ENCODE measurements around the gene ATP4B.

Gene ATP4B

GRCh38 chr13:113657851-113658741, at the start of gene ATP4B:
ATP4B (minus strand) TSS chr13:113658198; CDS start chr13:113658144, 54 bp downstream.
- DNase-seq (ENCODE audit: low read depth), result no peak

- DNase-seq (ENCODE audit: low read depth), result no peak
These were observed 14.1 kb upstream of the ATP4B start for GRCh38 chr13:113672002-113672651.

- DNase-seq (ENCODE audit: low read depth), result no peak
These were observed 13.3 kb upstream of the ATP4B start for GRCh38 chr13:113671066-113672001.

- no peak for DNase-seq (ENCODE audit: low read depth)
These were observed 12.5 kb upstream of the ATP4B start for GRCh38 chr13:113670541-113670940.

DNA sequence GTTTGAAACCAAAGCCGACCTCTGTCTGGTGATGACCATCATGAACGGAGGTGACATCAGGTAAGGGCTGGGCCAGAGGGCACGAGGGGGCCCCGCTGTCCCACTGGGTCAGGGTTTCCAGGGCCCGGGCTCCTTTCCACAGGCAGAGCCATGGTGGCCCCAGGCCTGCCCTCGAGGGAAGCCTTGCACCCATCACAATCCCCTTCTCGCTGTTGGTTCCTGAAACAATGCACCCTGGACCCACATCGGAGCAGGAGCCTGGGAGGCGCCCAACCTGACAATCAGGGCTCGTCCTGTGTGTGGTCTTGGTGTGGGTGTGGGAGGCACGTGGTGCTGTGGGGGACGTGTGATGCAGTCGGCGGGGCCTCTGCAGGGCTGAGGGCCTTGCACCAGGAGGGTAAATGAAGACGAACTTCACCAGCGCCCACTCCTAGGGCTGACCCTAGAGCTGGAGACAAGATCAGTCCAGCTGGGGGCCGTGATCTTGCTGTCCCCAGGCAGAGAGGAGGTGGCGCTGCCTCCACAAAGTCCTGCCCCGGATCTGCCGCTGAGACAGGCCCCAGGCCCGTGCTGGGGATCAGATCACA, 11.8 kb upstream of the ATP4B start:
- DNase-seq (ENCODE audit: low read depth), result no peak

DNA sequence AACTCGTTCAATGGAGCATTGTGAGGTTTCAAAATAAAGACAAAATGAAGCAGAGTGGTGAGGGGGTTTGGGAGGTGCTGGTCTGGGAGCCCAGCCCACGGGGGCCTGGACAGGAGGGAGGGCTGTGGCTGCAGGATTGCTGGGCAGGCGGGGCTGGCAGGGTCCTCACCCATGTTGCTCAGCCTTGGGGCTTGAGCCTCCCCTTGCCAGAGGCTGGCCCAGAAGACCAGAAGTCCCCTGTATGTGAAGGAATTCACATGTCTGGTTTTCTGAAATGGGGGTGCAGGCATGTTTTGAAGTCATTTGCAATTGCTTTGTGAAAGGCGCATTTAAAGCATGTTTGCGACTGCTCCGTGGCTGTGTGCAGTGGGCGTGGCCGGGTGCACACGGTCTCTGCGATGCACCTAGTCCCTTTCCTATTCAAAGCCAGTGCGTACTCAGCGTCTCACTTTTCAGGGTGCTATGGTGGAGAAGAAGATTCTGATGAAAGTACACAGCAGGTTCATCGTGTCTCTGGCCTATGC, 11.3 kb upstream of the ATP4B start:
- DNase-seq (ENCODE audit: low read depth), result no peak

DNA sequence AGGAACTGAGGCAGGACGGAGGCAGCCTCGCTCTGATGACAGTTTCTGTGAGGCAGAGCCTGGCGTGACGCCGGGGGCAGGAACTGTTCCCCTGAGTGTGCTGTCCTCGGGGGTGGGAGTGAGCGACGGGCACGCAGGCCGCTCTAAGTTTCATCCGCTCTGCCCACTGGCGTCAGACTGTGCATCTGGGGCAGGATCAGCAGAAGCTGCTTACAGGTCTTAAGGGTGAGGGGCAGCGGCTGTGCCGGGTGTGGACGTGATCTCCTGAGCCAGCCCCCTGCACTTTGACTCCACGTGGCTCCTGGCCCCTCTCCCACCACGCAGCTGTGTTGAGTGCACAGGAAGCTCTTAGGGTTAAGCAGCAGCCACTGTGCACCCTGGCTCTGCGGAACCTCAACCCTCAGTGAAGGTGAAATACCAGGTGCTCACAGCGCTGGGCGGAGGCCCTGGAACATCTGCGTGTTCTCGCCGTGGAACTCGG, 10.5 kb upstream of the ATP4B start:
- DNase-seq (ENCODE audit: low read depth), result no peak

GRCh38 chr13:113667771-113668490, 9.9 kb upstream of the ATP4B start:
- DNase-seq (ENCODE audit: low read depth), result no peak

GRCh38 chr13:113666951-113667701, 9.1 kb upstream of the ATP4B start, which contains the start of gene GRK1:
GRK1 (plus strand) TSS chr13:113667219; CDS start chr13:113667387, 168 bp downstream.
- no peak for DNase-seq (ENCODE audit: low read depth)

- DNase-seq (ENCODE audit: low read depth), result no peak
These were observed 8.3 kb upstream of the ATP4B start for GRCh38 chr13:113666329-113666670.

GRCh38 chr13:113665597-113666328, 7.8 kb upstream of the ATP4B start:
- no peak for DNase-seq (ENCODE audit: low read depth)

- DNase-seq (ENCODE audit: low read depth), result no peak
These were observed 7.0 kb upstream of the ATP4B start for GRCh38 chr13:113664751-113665596.

DNA sequence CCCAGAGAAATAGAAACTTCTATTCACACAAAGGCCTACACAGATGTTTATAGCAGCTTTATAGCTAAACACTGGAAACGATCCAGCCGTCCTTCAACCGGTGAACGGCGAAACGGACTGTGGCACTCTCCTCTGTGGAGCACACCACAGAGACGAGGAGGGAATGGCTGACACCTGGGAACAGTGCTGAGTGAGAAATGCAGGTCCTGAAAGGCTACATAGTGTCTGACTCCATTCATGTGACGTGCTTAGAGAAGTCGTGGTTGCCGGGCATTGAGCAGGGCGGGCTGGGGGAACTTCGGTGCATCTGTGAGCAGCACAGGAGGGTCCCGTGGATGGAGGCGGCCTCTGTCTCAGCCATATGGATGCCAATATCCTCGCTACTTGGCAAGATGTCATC, 5.9 kb upstream of the ATP4B start:
- DNase-seq (ENCODE audit: low read depth), result no peak

- DNase-seq (ENCODE audit: low read depth), result no peak
These were observed 3.5 kb upstream of the ATP4B start for GRCh38 chr13:113661509-113661908.

GRCh38 chr13:113660066-113660465, 2.1 kb upstream of the ATP4B start:
- DNase-seq (ENCODE audit: low read depth), result no peak

GRCh38 chr13:113659337-113659736, 1.3 kb upstream of the ATP4B start:
- no peak for DNase-seq (ENCODE audit: low read depth)

DNA sequence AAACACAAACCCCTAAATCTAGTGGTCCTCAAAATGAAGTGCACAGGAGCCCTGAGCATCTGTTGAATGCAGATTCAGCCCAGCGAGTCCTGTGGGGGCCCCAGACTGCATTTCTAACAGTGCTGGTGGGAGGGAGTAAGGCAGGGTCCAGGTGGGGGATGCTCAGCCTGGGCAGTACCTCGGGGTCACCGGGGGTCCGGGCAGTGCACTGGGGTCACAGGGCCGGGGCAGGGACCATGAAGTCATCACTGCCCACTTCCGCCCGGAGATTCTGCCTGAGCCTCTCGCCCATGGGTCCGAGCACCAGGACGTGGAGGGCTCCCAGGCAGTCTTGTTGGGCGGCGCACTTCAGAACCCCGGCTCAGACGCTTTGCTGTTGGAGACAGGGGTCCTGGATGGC, 838 bp upstream of the ATP4B start:
- DNase-seq (ENCODE audit: low read depth), result no peak

Measured in stimulated activated CD8-positive, alpha-beta memory T cell treated with anti-CD3 and anti-CD28 coated beads, Interleukin-15, amount 100 ng/mL, for 1 hour (primary cell).